GM10847 (cell line): ENCODE results near the gene SSBP1.

ENCODE experiments used
- POLR2A ChIP-seq: IDR thresholded peaks from 2 replicates; pipeline ENCODE4 v1.6.1; 2011; ENCODE audit not compliant: insufficient read length; ENCODE audit errors: extremely low read depth

The SSBP1 gene

GRCh38 chr7:141731476-141732149, 6.5 kb upstream of the SSBP1 start:
- no peak for TF ChIP-seq POLR2A

- no peak for TF ChIP-seq POLR2A
Measured at GRCh38 chr7:141737118-141737835, 881 bp upstream of the SSBP1 start.

GRCh38 chr7:141738592-141739013, 445 bp downstream of the SSBP1 start:
- no peak for TF ChIP-seq POLR2A

GRCh38 chr7:141739250-141739649, 1.1 kb downstream of the SSBP1 start:
- TF ChIP-seq POLR2A = no peak

GRCh38 chr7:141742229-141742628, 4.1 kb downstream of the SSBP1 start:
- no peak for TF ChIP-seq POLR2A

- TF ChIP-seq POLR2A = no peak
Measured at GRCh38 chr7:141744131-141744530, 6.0 kb downstream of the SSBP1 start.

- no peak for TF ChIP-seq POLR2A
Measured at GRCh38 chr7:141748396-141748795, 10.2 kb downstream of the SSBP1 start.

- TF ChIP-seq POLR2A = no peak
Measured at GRCh38 chr7:141752634-141753033, 14.5 kb downstream of the SSBP1 start.

GRCh38 chr7:141754939-141755338, 16.8 kb downstream of the SSBP1 start:
- TF ChIP-seq POLR2A = no peak

- TF ChIP-seq POLR2A = no peak
Measured at GRCh38 chr7:141763797-141764196, 25.6 kb downstream of the SSBP1 start, which contains the start of gene TAS2R3. TAS2R3 (plus strand) TSS chr7:141764097; CDS start chr7:141764159, 62 bp downstream.

GRCh38 chr7:141776374-141776773, 38.2 kb downstream of the SSBP1 start, which contains the start of gene TAS2R4:
TAS2R4 (plus strand) TSS chr7:141776674; CDS start chr7:141778489, 1,815 bp downstream.
- TF ChIP-seq POLR2A = no peak

GRCh38 chr7:141785706-141786552, 47.8 kb downstream of the SSBP1 start:
- TF ChIP-seq POLR2A = no peak

GRCh38 chr7:141788296-141788695, 50.1 kb downstream of the SSBP1 start:
- TF ChIP-seq POLR2A = no peak

- no peak for TF ChIP-seq POLR2A
Measured at GRCh38 chr7:141789917-141790316, 51.8 kb downstream of the SSBP1 start, which contains the start of gene TAS2R5. TAS2R5 (plus strand) TSS chr7:141790217; CDS start chr7:141790362, 145 bp downstream.

GRCh38 chr7:141792526-141792925, 54.4 kb downstream of the SSBP1 start:
- TF ChIP-seq POLR2A = no peak
